Amniotic epithelial cell (primary cell): Measurements from ENCODE around the gene MRC2.

Source experiments
- DNase-seq: peaks from one replicate; pipeline ENCODE4 v3.0.0-alpha.2; 2010; ENCODE audit warnings: low read depth

MRC2 gene

GRCh38 chr17:62723842-62724241, 96.4 kb downstream of the MRC2 start:
- no peak for DNase-seq

- DNase-seq: no peak
These were observed 97.1 kb downstream of the MRC2 start for GRCh38 chr17:62724398-62725146.

GRCh38 chr17:62725791-62726249, 98.3 kb downstream of the MRC2 start:
- DNase-seq: peak; percentile 82

GRCh38 chr17:62727916-62728672, 100.6 kb downstream of the MRC2 start:
- no peak for DNase-seq

GRCh38 chr17:62732125-62732524, 104.7 kb downstream of the MRC2 start:
- DNase-seq: peak; percentile 36

GRCh38 chr17:62735044-62735651, 107.7 kb downstream of the MRC2 start:
- DNase-seq: no peak

- no peak for DNase-seq
These were observed 110.0 kb downstream of the MRC2 start for GRCh38 chr17:62737513-62737912.

GRCh38 chr17:62738281-62738680, 110.8 kb downstream of the MRC2 start:
- no peak for DNase-seq

- peak; percentile 31 for DNase-seq
These were observed 112.3 kb downstream of the MRC2 start for GRCh38 chr17:62739645-62740388.

GRCh38 chr17:62741290-62741689, 113.8 kb downstream of the MRC2 start:
- DNase-seq: no peak
